Islet precursor cell (in vitro differentiated cells): ENCODE measurements around the gene KCNN3.
A peak's percentile ranks its signal among the peaks of the same experiment; 100 is the strongest.

Experiments used
- DNase-seq: peaks from one replicate; pipeline ENCODE4 v3.0.0-alpha.2; 2018

KCNN3 gene

DNA sequence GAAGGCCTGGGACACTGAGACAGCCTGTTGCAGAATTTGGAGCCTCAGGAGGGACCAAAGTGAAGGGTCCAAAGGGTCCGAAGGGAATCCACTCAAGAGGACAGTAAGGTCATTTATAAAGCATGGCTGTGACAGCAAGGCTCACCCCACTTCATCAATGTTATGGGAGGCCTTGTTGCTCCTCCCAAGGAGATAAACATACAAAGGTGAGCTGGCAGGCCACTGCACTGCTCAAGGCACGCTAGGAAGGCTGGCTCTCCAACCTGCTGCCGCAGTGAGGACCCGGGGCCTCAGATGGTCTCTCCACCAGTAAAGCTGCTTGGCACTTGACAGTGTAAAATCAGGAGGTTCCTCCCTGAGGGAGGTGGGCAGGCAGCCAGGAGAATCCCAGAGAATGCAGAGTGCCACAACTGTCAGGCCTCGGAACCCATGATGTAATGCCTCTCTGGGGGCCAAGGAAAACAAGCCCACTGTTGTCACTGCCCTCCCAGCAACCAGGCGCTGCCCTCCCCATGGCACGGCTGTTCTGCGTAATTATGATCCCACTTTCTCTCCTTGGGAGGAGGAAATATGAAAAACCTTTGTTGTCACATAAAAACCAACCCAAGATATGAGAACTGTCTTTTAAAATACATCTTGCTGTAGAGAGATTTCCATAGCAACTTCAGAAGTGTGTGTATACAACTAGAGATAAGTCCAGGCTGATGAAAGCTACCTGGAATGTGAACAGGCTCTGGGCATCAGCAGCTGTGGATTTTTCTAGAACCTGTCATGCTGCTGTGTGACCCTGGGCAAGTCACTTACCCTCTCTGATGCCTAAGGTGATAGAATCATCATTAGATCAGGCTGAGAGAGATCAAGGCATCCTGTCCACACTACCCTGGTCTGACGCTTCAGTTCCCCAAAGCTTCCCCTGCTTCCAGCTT is 102.5 kb downstream of the KCNN3 start:
- no peak for DNase-seq

DNA sequence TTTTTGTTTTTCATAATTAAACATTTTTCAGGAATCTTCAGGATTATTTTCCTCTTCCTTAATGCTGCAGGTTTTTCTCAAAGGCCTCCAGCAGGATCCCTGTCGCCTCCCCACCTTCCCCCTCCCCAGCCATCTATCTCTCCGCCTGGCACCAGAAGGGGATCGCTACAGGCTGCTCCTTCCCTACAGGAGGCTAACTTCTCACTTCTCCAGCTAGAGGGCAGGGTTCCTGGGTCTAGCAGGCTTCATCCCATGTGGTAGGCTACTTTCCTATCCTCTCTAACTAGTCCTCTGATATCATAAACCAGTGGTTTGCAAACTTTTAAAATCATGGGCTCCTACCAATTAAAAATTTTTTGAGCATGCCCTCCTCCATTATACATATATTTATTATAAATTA is 104.1 kb downstream of the KCNN3 start:
- DNase-seq: no peak

DNA sequence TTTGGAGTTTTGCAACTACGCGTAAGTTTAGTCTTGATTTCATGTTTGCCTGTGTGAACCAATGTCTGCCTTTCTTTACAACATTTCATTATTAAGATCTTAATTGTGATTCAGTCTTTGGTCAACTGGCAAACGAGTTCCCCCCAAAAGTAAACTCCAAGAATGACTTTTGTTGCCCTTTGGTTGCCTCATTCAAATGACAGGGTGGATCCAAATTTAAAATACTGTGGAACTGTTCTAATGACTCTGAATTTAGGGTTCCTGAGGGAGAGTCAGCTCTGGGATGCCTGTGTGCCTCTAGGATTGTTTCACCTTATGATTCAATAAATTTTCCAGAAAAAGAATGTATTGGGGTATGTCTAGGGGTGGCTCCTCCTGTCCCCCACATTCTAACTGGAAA is 105.3 kb downstream of the KCNN3 start:
- DNase-seq: no peak

DNA sequence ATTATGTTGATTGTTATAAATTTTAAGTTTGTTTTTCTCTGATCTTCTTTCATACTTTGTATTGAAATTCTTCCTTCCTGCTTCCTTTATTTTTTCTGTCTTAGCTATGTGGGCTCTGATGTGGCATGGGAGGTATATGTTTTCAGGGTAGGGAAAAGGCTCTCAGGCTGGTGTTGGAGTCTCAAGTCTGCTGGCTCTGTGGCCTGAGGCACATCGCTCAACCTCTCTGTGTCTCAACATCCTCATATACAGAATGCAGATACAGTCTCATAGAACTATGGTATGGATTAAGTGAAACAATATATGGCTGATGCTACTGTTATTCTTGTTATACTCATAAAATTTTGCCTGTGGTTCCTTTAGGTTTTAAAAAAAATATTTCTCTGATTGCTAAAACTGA is 105.9 kb downstream of the KCNN3 start:
- peak; percentile 29 for DNase-seq

DNA sequence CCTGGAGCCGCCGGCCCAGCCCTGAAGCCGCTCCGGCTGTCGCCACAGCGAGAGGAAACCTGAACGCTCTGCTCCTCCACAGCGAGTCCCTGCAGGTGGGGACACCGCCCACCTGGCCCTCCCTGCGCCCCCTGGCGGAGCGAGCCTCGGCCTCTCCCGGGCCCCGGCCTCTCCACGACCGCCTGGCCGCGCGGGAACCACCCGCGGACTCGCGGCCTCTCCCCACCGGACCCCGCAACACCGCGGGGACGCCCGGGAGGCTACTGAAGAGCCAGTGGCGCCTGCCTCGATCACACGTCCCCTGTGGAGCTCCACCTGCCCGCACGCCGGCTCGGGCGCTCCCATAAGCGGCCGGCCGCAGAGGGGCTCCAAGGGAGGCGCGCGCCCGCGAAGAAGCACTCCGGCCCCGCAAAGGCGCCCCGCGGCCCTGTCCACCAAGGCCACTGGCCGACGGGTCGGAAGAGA is 109.6 kb downstream of the KCNN3 start:
- DNase-seq: peak; percentile 86

DNA sequence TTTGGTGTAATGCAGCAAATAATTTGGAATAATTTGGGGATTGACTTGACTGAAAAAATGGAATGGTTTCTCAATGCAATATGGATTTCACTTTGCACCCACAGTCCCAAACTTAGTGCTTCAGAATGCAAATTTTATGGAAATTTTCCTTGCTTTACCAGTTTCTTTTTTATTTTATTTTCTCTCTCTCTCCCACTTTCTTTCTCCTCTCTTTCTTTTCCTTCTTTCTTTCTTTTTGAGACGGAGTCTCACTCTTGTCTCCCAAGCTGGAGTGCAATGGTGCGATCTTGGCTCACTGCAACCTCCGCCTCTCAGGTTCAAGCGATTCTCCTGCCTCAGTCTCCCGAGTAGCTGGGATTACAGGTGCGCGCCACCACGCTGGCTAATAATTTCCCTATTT is 110.3 kb downstream of the KCNN3 start:
- DNase-seq: no peak

DNA sequence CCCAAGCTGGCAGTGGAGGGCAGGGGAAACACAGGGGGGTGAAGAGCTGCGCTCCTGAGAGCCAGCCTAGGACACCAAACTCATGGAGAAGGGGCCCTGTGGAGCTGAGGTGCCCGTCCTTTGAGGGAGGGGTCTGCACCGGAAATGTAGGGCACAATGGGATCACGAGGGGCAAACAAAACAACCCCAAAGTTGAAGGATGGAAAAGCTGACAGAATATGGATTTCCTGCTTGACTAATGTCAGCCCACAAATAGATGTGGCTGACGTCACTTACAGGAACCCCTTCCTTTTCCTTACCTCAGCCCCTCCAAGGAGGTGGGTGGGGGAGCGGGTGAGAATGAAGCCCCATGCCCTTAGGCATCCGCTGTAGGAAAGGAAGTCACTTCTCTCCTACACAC is 110.9 kb downstream of the KCNN3 start:
- peak; percentile 22 for DNase-seq

DNA sequence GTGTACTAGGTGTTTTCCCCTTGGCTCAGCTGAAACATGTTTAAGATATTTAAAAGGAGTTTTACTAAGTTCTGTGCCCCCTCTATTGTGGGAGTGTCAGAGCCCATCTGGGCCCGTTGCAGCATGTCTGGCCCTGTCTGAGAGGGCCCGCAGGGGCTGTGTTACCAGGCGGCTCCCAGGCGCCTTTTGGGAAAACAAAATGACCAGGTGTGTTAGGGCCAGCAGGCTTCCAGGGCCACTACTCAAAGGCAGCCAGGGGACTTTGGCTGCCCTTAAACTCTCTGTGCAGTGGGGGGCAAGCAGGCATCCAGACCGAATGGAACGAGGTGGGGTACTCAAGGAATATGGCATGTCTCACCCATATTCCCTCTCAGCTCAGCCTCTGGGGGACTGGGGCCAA is 111.7 kb downstream of the KCNN3 start:
- peak; percentile 33 for DNase-seq

DNA sequence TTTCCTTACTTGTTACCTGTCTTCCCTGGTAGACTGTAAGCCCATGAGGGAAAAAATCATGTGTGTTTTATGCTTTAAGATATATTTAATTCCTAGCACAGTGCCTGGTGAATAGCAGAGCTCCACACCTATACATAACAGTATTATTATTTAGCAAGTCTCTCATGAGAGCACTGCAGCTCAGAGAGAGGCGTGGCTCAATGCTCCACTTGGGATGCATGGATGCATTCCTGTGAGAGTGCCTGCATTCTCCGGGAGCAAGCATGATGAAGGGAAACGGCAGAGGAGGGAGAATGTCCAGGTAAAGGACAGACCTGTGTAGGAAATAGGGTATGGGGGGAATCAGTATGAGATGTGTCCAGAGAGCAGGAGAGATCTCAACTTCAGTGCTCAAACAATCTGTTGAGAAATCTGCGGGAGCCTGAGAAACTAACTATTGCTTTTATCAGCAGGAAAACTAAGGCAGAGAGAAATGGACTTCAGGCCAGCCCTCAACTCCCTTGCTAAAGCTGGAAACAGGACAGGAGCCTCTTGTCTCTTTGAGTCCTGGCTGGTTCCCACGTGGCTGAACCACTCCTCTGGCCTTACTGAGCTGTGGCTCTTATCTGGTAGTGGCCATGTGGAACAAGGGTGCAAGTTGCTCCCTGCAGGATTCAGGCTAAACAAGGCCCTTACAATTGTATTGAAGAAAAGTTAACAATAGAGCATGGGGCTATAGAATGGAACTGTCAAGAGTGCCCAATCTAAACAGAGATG is 113.1 kb downstream of the KCNN3 start:
- DNase-seq: peak; percentile 50

DNA sequence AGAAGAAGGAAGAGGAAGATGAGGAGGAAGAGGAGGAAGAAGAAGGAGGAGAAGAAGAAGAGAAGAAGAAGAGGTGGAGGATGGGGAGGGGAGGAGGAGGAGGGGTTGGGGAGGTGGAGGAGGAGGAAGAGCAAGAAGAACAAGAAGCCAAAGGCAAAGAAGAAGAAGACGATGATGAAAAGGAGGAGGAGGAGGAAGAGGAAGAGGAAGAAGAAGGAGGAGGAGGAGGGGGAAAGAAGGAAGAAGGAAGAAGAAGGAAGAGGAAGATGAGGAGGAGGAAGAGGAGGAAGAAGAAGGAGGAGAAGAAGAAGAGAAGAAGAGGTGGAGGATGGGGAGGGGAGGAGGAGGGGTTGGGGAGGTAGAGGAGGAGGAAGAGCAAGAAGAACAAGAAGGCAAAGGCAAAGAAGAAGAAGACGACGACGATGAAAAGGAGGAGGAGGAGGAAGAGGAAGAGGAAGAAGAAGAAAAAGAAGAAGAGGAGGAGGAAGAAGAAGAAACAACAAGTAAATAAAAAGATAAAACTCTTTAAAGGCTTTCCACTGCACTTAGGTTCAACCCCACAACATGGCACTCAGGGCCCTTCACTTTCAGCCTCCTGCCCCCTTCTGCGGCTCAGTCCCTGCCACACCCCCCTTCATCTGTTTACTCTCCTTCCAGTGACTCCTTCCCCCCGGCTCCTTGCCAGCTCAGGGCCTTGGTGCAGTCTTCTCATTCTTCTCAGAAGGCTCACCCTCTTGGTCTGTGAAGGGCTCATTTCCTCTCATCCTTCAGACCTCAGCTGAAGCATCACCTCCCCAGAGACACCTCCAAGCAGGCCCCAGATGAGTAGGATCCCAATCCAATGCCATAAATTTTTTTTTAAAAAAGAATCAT is 114.0 kb downstream of the KCNN3 start:
- peak; percentile 38 for DNase-seq

DNA sequence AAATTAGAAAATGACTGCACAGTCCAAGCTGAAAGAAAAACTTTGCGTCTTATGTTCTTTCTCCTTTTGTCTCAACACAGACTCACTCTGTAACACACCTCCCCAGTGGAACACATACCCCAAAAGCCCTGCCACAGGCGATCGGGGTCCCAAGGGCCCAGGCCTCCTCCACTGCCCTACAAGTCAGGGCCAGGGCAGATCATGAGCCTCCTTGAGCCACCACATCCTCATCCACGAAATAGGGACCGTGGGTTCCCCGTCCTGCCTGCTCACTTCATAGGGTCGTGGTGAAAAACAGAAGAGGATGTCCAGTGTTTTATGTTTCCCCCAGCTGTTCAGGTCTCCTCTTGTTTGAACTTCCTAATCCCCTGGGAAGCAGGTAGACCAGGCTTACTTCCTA is 116.7 kb downstream of the KCNN3 start:
- peak; percentile 15 for DNase-seq

DNA sequence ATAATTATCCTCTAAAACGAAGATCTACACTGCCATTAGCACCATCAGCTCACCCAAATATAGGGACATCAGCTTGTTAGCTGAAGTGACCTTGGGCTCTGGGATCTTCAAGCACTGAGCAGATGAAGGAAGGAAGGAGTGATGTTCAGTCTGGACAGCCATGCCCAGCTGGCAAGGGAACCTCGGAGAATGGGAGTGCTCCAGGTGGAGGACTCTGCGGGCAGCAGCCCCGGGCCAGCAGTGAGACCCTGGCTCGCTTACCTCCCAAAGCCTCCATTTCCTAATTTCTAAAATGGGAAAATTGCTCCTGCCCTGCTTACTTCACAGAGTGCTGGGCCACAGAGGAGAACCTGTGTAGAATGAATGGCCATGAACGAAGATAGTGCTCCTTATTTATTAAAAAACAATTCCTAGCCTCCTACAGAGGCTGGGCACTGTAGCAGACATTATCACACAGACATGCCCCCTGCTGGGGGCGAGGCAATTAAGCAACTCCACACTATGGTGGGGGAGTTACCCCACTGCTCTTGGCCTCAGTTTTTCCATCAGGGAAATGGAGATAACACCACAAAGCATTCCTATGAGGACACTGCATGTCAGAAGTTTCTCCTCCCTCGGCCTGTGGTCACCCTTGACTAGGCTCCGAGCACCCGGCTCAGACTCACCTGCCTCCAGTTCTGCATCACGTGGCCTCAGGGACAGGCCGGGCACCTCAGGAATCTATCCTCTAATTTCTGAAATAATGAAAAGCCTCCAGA is 117.6 kb downstream of the KCNN3 start:
- DNase-seq: peak; percentile 32

DNA sequence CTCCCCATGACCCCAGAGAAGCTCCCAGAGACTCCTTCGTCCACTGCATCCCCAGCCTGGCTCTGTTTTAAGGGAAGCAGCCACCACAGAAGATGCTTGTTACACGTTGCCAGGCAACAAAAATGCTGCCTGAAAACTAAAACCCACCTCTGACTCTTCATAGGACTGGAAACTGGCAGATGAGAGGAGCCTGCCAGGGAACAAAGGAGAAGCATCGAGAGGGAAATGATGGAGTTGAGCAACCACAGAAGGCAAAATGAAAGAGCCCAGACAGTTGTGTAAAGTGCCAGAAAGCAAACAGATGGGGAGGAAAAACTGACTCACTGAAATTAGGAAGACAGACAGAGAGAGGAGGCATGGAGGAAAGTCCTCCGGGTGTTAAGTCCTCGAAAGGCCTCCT is 118.4 kb downstream of the KCNN3 start:
- peak; percentile 43 for DNase-seq

DNA sequence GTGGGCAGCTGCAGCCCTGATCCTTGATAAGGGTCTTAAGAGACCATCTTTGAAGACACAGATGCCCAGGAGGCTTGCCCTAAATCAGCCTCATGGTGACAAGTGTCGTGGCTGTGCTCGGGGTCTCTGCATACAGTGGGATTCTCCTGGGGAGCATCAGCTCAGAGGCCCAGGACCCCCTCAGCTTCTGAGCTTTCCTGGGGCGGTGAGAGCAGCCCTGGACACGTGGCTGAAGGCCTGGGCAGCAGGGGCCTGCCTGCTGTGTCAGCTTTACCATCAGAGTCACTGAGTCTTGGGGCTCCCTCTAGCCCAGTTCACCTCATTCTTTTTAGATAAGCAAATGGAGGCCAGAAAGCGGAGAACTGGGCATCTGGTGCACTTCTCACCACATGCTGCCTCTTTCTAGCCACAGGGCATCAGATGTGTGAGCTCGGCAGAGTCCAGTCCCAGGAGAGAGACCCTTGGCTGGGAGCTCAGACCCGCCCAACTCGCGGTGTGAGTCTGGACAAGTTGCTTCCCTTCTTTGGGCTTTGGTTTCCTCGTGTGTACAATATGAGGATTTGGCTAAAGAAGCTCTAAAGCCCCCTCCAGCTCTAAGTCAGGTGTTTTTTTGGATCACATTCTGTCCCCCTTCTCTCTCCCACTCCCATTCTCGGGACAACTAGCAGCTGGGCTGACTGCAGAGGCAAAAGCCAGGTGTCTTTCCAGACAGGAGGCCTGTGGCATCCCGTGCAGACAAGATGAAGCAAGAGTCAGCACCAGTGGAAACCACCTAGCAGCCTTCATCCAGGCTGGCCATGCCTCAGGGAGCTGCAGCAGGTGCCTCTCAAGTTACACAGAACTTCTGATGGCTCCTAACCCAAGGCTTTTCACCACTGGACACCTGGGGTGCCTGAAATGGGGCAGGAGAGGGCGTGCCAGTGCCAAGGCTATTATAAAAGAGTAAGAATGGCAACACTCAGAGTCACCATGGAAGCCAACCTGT is 119.1 kb downstream of the KCNN3 start:
- peak; percentile 51 for DNase-seq

DNA sequence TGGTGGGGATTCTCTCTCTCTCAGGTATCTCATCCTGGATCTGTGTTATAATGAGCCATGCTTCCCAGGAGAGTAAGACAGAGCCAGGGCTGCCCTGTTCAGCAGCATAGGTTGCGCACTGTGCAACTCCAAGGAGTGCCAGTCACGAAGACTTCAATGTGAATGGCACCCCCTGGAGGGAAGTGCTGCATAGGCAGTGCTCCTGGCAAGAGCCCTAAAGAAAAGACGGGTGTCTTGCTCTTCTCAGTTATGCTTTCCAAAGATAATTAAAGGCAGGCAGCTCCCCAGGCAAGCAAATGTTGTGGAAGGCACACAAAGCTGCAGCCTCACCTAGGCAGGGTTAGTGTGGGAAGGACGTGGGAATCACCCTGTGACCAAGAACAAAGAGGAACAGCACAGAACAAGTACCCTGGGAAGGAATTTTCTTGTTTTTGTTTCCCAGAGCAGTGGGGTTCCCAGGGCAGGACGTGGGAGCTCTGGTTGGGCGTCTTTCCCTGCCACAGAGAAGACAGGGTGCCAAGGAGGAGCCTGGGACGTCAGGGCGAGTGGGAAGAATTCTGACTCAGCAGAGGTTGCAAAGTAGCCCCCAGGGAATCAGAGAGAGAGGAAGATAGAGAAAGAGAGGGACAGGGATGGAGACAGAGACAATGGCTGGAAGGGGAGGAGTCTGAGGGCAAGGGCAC is 120.9 kb downstream of the KCNN3 start:
- peak; percentile 48 for DNase-seq

DNA sequence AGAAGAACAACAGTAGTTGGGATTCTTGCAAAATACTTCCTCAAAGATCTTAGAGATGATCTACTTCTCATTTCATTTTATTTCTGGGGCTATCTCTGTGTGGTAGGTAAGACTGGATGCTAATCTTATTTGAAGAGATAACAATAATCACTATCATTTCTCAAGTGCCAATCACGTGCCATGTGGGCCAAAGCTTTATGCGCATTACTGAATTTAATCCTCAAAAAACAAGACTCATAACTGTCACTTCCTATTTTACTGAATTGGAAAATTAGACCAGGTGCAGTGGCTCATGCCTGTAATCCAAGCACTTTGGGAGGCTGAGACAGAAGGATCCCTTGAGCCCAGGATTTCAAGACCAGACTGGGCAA is 121.7 kb downstream of the KCNN3 start:
- no peak for DNase-seq

DNA sequence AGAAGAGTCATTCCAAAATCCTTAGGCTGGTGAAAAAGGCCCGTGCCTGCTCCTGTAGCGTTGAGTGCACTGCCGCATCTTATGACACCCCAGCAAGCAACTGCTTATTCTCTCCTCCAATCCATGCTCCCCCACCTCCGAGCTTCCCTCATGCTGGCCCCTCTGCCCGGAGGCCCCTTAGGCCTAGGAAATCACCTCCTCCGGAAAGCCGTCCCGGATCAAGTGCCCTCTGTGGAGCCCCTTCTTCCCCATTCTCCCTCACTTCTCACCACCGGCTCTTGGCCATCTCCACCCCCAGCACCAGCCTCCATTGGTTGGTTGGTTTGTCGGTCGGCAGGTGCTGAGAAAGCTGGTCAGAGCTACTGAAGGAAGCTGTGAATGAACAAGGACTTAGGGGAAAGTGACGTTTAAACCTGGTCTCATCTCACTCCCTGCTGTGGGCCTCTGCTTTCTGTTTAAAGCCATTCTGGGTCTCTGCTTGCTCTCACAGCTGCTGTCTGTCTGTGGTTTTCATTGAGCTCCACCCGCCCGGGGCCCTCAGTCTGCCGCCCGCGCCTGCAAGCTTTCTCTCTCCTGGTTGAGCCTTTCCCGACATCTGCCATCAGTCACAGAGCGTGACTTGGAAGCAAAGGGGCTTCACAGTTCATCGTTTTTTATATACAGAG is 122.2 kb downstream of the KCNN3 start:
- peak; percentile 49 for DNase-seq

DNA sequence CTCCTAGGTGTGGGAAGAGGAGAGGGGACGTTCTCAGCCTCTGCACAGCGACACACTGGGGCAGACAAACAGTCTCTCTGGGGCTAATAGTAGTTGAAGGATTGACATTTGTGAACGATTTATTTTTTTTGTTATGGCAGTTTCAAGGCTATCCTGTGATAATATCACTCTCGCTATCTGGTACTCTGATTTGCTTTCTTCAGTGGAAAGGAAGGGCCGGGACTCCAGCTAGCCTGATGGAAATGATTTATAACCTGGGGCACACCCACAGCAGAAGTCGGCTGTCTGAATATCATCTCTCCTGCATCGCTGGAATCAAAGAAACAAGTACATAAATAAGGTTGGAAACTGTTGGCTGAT is 122.7 kb downstream of the KCNN3 start:
- peak; percentile 28 for DNase-seq

DNA sequence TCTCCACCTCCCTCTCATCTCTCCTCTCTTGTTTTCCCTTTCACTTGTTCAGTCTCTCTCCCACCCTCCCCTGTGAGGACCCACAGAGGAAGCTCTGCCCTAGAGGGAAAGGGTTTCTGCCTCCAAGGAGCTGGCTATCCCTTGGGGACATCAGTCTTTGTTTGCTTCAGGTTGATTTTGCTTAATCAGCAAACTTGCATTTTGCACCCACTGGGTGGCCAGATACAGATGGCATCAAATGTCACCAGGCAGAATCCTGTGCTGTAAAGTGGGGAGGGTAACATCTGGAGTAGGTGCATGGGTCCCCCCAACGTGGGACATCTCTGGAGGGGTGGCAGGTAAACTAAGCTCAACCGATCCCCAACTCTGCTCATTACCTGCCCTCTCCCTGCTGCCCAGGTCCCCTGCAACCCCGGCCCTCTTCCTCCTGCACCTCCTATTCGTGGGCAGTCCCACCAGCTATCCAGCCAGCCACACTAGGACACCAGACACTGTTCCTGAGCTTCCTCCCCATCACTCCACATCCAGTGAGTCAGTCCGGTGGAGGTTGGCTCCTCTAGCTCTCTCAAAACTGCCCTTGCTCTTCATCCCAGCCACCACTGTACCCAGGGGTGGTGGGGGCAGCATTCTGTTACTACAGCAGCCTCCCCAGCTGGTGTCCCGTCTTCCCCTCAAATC is 123.3 kb downstream of the KCNN3 start:
- peak; percentile 30 for DNase-seq
